Hepatocyte (in vitro differentiated cells): ENCODE data around the gene DIPK1A.

Experiments used
- CTCF ChIP-seq: fragments of 200-600 bp; sonication (generic); IDR thresholded peaks from 2 replicates; pipeline ENCODE4 v1.5.1; 2016; ENCODE audit warnings: antibody characterized with exemption, mild to moderate bottlenecking; ENCODE audit not compliant: poor library complexity
- EZH2phosphoT487 ChIP-seq: fragments of 200-600 bp; sonication (generic); IDR thresholded peaks from one replicate; pipeline ENCODE4 v1.6.1; 2018; ENCODE audit warnings: antibody characterized with exemption, mild to moderate bottlenecking, low read depth, moderate library complexity; ENCODE audit not compliant: unreplicated experiment, severe bottlenecking

GRCh38 chr1:92826792-92827191 is 134.5 kb downstream of the DIPK1A start:
- TF ChIP-seq CTCF (no peak), EZH2phosphoT487 (no peak)
